ENCODE results near the gene WNK2.

DNA sequence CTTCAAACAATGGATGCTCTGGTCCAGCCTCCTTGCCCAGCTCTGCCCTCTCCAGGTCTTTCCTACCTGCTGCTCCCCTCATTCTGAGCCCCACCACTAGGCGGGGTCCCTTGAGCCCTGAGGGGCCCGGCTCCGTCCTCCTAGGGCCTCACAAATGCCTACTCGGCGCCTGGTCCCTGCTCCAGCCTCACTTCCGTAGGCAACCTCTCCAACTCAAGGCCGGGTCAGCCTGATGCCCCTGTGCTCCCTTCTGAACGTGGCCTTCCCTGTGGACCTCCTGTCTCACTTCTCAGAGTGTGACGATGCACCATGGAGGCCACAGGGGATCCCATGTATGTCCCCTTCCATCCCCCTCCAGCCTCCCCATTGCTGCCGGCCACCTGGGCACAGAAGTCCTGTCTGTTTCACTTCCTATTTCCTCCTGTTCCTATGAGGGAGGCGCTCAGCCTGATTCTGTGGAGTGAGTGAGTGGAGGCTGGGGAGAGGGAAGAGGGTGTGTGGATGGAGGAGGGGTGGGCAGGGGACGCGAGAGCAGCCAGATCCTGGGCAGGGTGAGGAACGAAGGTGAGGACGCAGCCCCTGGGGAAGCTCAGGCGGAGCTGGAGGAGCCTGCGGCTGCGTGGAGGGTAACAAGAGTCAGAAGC is 140.4 kb downstream of the WNK2 start:
- TF ChIP-seq, protein P1, sequence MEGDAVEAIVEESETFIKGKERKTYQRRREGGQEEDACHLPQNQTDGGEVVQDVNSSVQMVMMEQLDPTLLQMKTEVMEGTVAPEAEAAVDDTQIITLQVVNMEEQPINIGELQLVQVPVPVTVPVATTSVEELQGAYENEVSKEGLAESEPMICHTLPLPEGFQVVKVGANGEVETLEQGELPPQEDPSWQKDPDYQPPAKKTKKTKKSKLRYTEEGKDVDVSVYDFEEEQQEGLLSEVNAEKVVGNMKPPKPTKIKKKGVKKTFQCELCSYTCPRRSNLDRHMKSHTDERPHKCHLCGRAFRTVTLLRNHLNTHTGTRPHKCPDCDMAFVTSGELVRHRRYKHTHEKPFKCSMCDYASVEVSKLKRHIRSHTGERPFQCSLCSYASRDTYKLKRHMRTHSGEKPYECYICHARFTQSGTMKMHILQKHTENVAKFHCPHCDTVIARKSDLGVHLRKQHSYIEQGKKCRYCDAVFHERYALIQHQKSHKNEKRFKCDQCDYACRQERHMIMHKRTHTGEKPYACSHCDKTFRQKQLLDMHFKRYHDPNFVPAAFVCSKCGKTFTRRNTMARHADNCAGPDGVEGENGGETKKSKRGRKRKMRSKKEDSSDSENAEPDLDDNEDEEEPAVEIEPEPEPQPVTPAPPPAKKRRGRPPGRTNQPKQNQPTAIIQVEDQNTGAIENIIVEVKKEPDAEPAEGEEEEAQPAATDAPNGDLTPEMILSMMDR (IDR thresholded peaks at IDR 0.05): no peak
- no peak for TF ChIP-seq POLR2A (IDR thresholded peaks at IDR 0.05)
